NT2/D1 (cell line): ENCODE data around the gene WDR62.

Source experiments
- SUZ12 ChIP-seq: IDR thresholded peaks from 2 replicates; pipeline ENCODE4 v1.6.1; 2011; ENCODE audit not compliant: insufficient read length, insufficient read depth; ENCODE audit errors: extremely low read depth
- YY1 ChIP-seq: IDR thresholded peaks from 2 replicates; pipeline ENCODE4 v1.6.1; 2011; ENCODE audit not compliant: insufficient read length, insufficient read depth
- ZNF274 ChIP-seq: IDR thresholded peaks from 2 replicates; pipeline ENCODE4 v1.6.1; 2011; ENCODE audit warnings: mild to moderate bottlenecking, low read depth, low read length

DNA sequence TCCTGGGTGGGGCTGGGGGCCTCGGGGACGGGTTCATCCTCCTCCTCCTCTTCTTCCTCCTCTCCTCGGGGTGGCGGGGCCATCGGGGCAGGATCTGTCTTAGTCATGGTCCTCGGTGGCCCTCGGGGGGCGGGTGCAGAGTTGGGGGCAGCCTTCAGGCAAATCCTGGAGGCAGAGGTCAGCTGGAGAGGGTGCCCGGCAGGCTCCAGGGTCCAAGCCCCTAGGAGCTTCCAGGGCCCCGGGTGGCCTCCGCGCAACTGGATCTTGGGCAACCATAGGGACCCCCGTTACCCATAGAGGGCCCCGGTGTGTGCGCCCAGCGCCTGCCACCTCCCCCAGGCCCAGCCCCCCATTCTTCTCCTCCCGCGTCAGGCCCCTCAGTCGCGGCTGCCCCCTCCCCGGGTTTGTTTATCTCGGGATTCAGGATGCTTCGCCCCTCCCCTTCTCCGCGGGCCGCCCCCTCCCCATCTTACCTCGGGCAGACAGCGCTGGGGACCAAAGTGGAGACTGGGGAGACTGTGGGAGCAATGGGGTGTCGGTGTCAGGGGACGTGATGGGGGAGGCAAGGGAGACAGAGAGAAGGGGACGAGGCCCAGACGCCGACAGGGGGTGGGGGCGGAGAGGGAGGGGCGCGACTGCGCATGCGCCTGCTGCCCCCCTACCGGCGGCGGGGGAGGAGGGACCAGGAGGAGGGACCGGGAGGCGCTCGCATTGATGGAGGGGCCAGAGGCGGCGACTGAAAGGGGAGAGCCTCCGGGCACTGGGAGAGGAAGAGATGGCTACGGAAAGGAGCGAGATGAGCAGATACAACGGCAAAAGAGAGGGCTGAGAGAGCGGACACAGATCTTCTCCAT, 22.2 kb upstream of the WDR62 start, which contains the start of gene CLIP3:
- TF ChIP-seq YY1 (no peak), SUZ12 (no peak), ZNF274 (no peak)
